Activated naive CD8-positive, alpha-beta T cell (primary cell): ENCODE data around the gene SEC14L3.
"Not testable (repeated sequence)": the region's sequence is repeated elsewhere in the genome, so short reads cannot be mapped to it uniquely, and the experiment has no call there.

ENCODE experiments used
- H3K27ac Mint-ChIP-seq: one replicate; pipeline ENCODE4 v1.8.0; 2021; ENCODE audit warnings: mixed read lengths
- H3K27me3 Mint-ChIP-seq: one replicate; pipeline ENCODE4 v1.8.0; 2021; ENCODE audit warnings: mixed read lengths
- H3K36me3 Mint-ChIP-seq: one replicate; pipeline ENCODE4 v1.8.0; 2021; ENCODE audit warnings: mixed read lengths
- H3K4me1 Mint-ChIP-seq: one replicate; pipeline ENCODE4 v1.8.0; 2021; ENCODE audit warnings: low read depth, mixed read lengths
- H3K4me3 Mint-ChIP-seq: one replicate; pipeline ENCODE4 v1.8.0; 2021; ENCODE audit warnings: mild to moderate bottlenecking, mixed read lengths
- H3K9me3 Mint-ChIP-seq: one replicate; pipeline ENCODE4 v1.8.0; 2021; ENCODE audit warnings: low read depth, mixed read lengths

SEC14L3 gene

GRCh38 chr22:30472994-30473720 lies 1.3 kb upstream of the SEC14L3 start:
- Mint-ChIP-seq H3K9me3 (no peaks in the 10 kb centered on the region), H3K27ac (no peak overlapping the region), H3K36me3 (no peaks in the 10 kb centered on the region), H3K27me3 (peaks cover 8% of the 10 kb centered on the region), H3K4me3 (no peak overlapping the region), H3K4me1 (no peaks in the 10 kb centered on the region)

- Mint-ChIP-seq H3K9me3 (no peaks in the 10 kb centered on the region), H3K36me3 (no peaks in the 10 kb centered on the region), H3K27ac (no peak overlapping the region), H3K27me3 (peaks cover 10% of the 10 kb centered on the region), H3K4me1 (no peaks in the 10 kb centered on the region), H3K4me3 (no peak overlapping the region)
These were observed 1.2 kb downstream of the SEC14L3 start for GRCh38 chr22:30470655-30471054.

- no peak overlapping the region for H3K27ac Mint-ChIP-seq
- H3K4me1 Mint-ChIP-seq = no peaks in the 10 kb centered on the region
- H3K27me3 Mint-ChIP-seq = peaks cover 17% of the 10 kb centered on the region
- H3K9me3 Mint-ChIP-seq = no peaks in the 10 kb centered on the region
- H3K4me3 Mint-ChIP-seq = no peak overlapping the region
- peaks cover 3% of the 10 kb centered on the region for H3K36me3 Mint-ChIP-seq
These were observed 2.7 kb downstream of the SEC14L3 start for GRCh38 chr22:30469165-30469564.

GRCh38 chr22:30460555-30460954 lies 11.3 kb downstream of the SEC14L3 start:
- H3K4me3 Mint-ChIP-seq, H3K36me3 Mint-ChIP-seq, H3K9me3 Mint-ChIP-seq, H3K4me1 Mint-ChIP-seq, H3K27ac Mint-ChIP-seq: not testable (repeated sequence)
- H3K27me3 Mint-ChIP-seq = peaks cover 13% of the 10 kb centered on the region

DNA sequence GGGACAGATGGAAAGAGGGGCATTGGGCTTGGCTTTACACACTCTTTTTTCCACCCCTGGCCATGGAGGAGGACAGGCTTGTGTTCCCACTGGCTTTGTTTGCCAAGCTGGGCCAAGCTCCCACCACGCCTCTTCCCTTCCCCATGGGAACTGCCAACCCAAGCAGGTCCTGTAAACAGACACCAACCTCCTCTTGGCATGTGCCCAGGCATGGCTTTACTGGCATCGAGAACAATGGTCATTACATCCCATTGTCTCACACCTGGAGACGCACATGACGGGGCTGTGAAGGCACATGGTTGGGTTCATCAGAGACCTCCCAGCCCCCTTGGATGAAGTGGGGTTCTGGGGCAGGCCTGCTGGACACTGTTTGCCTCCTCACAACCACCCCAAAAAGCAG lies 11.7 kb downstream of the SEC14L3 start:
- H3K27me3 Mint-ChIP-seq = peaks cover 10% of the 10 kb centered on the region
- no peak overlapping the region for H3K27ac Mint-ChIP-seq
- H3K4me1 Mint-ChIP-seq = no peaks in the 10 kb centered on the region
- H3K9me3 Mint-ChIP-seq = no peaks in the 10 kb centered on the region
- peaks cover 3% of the 10 kb centered on the region for H3K36me3 Mint-ChIP-seq
- no peak overlapping the region for H3K4me3 Mint-ChIP-seq

DNA sequence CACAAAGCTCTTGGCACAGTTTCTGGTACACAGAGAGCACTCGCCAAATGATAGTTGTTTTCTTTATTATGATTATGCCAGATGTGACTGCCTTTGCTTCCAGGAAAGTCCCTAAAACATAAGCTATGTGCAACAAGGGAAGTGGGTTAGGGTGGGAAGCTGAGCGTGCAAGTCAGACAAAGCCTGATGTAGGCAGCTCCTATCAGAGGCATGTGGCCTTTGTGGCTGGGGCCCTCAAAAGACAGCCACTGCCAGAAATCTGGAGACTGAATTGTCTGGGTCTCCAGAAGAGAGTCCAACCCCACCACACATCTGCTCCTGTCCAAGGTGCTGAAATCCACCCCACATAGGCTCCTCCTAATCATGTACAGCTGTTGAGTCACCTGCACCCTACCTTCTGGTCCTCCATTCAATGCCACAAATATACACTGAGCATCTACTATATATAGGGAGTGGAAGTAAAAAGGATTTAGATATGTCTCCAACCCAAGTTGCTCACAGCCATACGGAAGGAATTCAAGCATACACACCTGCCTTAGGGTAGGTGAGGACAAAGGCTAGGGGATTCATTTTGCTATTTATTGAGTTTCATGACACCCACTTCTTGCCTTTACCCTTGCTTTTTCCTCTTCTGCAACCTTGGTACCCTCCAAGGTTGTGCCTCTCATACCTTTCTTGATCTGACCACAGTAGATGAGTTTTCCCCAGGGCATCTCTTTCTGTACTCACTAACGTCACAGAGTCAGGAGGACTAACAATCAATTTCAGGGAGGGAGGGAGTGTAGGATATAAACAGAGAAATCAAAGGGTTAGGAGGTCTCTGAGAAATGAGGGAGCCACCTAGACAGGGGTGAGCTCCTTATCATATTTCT lies 12.4 kb downstream of the SEC14L3 start:
- no peak overlapping the region for H3K27ac Mint-ChIP-seq
- H3K36me3 Mint-ChIP-seq = no peaks in the 10 kb centered on the region
- no peaks in the 10 kb centered on the region for H3K4me1 Mint-ChIP-seq
- no peak overlapping the region for H3K4me3 Mint-ChIP-seq
- no peaks in the 10 kb centered on the region for H3K9me3 Mint-ChIP-seq
- H3K27me3 Mint-ChIP-seq = peaks cover 7% of the 10 kb centered on the region

DNA sequence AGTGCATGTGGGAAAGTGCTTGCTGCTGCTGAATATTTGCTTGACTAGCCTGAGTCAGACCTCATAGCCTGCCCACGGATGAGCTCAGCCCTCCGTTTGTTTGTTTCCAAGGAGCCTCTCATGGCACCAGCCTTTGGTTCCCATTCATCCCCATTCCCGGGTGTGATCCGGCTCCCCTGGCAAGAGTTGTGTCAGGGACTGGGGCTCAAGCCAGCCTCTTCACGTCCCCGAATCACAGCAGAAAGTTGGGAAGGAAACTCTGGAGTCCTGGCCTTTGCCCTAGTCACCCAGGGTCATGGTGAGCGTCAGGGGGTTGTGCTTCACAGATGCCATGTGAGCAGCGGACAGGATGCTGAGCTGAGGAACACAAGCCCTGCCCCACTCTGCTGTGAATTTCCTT lies 13.8 kb downstream of the SEC14L3 start:
- Mint-ChIP-seq H3K36me3 (no peaks in the 10 kb centered on the region), H3K4me3 (no peak overlapping the region), H3K27ac (no peak overlapping the region), H3K4me1 (no peaks in the 10 kb centered on the region), H3K9me3 (no peaks in the 10 kb centered on the region), H3K27me3 (peaks cover 7% of the 10 kb centered on the region)

DNA sequence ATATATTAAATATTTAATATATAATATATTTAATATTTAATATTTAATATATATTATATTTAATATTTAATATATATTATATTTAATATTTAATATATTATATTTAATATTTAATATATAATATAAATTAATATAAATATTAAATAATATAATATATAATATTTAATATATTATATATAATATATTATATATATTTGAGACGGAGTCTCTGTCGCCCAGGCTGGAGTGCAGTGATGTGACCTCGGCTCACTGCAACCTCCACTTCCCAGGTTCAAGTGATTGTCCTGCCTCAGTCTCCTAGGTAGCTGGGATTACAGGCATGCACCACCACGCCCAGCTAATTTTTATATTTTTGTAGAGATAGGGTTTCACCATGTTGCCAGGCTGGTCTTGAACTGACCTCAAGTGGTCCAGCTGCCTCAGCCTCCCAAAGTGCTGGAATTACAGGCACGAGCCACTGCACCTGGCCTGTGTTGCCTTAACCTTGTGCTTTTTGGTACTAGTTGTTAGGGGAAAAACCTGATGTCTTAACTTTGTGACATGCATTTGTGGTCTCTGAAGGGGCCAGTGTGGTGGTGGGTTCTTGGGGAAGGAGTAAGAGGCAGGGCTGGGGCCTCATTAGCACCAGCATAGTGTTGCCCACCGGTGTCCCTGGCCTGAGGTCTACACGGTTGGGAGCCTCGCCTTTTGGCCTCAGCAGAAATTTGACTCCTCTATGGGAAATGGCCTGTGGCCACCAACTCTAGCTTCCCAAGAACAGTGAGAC lies 16.6 kb downstream of the SEC14L3 start:
- Mint-ChIP-seq H3K27me3 (peaks cover 9% of the 10 kb centered on the region), H3K4me3 (no peak overlapping the region), H3K4me1 (no peaks in the 10 kb centered on the region), H3K27ac (no peak overlapping the region), H3K9me3 (no peaks in the 10 kb centered on the region), H3K36me3 (no peaks in the 10 kb centered on the region)

DNA sequence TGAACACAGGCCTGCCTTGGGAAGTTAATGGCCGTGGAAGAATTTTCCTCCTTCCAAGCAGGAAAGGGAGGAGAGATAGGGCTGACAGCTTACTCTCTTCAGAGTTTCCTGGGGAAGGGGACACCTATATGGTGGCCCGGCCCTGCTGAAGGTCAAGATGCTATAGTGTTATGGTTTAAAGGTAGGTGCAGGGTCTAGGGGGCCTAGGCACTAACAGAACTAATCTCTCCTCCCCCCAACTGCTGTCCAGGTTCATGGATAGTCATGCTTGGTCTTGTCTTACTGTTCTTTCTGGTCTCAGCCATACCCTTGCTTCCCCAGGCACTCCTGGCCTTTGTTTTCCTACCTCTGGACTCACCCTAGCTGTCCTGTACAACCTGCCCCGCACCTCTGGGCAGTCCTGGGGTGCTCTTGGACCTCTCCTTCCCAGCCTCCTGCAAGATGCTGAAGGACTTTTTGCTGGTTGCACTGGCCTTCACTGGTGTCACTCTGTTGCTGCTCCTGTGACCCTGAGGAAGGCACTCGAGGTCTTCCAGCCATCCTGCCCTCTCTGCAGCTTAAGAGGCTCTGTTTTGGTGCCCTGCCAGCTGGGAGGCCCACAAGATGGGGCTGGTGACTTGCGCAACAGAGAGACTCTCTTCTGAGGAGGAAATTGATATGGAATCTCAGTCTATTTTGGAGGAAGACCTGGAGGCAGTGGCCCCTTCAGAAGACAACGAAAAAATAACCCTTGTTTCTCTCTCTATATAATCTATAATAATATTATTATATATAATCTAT lies 17.9 kb downstream of the SEC14L3 start:
- H3K27me3 Mint-ChIP-seq = peaks cover 7% of the 10 kb centered on the region
- no peaks in the 10 kb centered on the region for H3K36me3 Mint-ChIP-seq
- H3K9me3 Mint-ChIP-seq = no peaks in the 10 kb centered on the region
- no peaks in the 10 kb centered on the region for H3K4me1 Mint-ChIP-seq
- no peak overlapping the region for H3K4me3 Mint-ChIP-seq
- H3K27ac Mint-ChIP-seq = no peak overlapping the region

- H3K27ac Mint-ChIP-seq = no peak overlapping the region
- no peaks in the 10 kb centered on the region for H3K4me1 Mint-ChIP-seq
- no peak overlapping the region for H3K4me3 Mint-ChIP-seq
- peaks cover 8% of the 10 kb centered on the region for H3K27me3 Mint-ChIP-seq
- H3K9me3 Mint-ChIP-seq = no peaks in the 10 kb centered on the region
- no peaks in the 10 kb centered on the region for H3K36me3 Mint-ChIP-seq
These were observed 19.0 kb downstream of the SEC14L3 start for GRCh38 chr22:30452861-30453260.

DNA sequence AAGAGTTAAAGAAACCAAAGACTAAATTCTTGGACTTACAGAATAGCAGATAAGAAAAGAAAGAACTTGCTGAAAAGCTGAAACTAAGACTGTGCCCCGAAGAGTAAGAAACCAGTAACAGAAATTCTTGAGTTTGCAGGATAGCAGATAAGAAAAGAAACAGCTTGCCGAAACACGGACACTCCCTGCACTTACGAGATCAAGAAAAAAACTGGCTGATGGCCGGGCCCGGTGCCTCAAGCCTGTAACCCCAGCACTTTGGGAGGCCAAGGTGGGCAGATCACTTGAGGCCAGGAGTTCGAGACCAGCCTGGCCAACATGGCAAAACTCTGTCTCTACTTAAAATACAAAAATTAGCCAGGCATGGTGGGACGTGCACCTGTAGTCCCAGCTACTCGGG lies 20.3 kb downstream of the SEC14L3 start:
- not testable (repeated sequence) for H3K4me3 Mint-ChIP-seq, H3K27ac Mint-ChIP-seq, H3K9me3 Mint-ChIP-seq, H3K36me3 Mint-ChIP-seq, H3K4me1 Mint-ChIP-seq
- H3K27me3 Mint-ChIP-seq = peaks cover 14% of the 10 kb centered on the region

DNA sequence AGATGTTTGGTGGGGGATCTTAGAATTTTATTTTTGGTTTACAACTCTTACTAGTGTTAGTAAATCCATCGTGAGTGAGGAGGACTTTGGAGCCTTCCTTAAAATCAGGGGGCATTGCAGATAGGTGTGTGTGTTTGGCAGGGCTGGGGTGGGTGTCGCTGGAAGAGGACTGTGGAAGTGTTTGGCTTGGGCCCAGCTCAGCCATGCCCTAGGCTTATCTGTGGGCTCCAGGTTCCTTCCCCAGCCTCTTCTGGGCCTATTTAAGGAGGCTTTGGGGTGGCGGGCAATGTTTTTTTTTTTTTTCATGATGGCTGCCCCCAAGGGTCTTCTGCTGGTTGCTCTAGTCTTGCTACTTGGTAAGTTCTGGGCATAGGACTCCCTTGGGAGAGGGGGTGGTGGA lies 24.2 kb downstream of the SEC14L3 start:
- H3K27me3 Mint-ChIP-seq = peaks cover 28% of the 10 kb centered on the region
- peaks cover 13% of the 10 kb centered on the region for H3K4me1 Mint-ChIP-seq
- H3K27ac Mint-ChIP-seq = no peak overlapping the region
- H3K9me3 Mint-ChIP-seq = no peaks in the 10 kb centered on the region
- no peaks in the 10 kb centered on the region for H3K36me3 Mint-ChIP-seq
- H3K4me3 Mint-ChIP-seq = no peak overlapping the region

DNA sequence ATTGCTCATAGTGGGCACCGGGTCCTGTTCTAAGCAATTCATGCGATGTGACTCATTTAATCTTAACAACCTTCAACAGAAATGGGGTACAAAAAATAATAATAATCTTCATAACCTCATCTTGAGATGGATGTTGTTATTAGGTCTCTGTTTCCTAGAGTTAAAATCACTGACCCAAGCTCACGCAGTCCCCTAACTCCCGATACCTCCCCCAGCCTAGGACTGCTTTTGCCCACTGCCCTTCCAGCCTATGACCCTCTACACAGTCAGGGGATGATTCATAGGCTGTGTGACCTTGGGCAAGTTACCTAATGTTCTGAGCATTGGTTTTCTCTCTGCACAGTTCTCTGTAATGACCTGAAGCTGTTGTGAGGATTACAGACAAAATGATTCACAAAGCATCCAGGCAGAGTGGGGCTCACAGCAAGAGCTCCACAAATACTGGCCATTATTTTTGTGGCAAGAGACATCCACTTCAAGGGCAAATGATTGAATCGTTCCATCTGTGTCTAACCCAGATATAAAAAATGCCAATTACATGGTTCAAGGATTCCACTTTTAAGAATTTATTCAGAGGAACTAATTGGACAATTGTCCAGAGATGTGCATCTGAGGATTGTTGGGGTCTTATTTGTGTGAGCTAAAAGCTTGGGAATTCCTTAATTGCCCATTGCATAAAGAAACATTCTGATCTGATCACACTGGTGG lies 26.2 kb downstream of the SEC14L3 start:
- Mint-ChIP-seq H3K36me3 (peaks cover 4% of the 10 kb centered on the region), H3K27me3 (peaks cover 32% of the 10 kb centered on the region), H3K4me3 (no peak overlapping the region), H3K9me3 (no peaks in the 10 kb centered on the region), H3K27ac (no peak overlapping the region), H3K4me1 (peaks cover 17% of the 10 kb centered on the region)
